ENCODE results near the gene GPX7.

The GPX7 gene

DNA sequence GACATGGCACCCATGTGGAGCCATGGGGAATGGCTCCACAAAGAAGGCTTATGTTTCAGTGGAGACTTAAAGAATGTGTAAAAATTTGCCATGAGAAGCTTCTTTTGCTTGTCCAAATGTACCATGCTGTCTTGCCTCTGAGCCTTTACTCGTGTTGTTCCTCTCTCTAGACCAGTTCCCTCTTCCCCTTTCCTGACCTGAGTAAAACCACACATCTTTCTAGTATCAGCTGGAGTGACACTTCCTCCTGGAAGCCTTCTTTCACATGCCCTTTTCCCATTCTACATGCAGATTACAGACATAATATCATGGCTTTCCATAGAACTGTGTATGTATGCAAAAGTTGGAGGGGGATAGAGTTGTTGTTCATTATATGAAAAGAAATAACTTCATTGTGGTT, 13.6 kb upstream of the GPX7 start:
- no peak for DNase-seq

DNA sequence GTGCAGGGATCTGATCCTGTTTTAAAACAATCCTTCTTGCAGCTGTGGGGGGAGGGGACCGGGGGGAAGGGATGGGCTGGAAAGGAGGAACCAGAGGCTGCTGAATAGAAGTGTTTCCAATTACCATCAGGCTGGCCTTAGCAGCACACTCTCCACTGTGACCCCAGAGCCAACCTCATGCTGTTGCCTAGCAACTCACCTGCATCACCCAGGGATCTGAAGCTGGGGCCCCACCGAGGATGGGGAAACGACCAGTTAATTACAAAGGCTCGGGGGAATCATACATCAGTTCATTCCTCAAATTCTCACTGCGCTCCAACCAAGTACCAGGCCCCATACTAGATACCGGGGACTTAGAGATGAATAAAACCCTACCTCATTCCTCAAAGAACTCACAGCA, 11.9 kb upstream of the GPX7 start:
- DNase-seq, result no peak

DNA sequence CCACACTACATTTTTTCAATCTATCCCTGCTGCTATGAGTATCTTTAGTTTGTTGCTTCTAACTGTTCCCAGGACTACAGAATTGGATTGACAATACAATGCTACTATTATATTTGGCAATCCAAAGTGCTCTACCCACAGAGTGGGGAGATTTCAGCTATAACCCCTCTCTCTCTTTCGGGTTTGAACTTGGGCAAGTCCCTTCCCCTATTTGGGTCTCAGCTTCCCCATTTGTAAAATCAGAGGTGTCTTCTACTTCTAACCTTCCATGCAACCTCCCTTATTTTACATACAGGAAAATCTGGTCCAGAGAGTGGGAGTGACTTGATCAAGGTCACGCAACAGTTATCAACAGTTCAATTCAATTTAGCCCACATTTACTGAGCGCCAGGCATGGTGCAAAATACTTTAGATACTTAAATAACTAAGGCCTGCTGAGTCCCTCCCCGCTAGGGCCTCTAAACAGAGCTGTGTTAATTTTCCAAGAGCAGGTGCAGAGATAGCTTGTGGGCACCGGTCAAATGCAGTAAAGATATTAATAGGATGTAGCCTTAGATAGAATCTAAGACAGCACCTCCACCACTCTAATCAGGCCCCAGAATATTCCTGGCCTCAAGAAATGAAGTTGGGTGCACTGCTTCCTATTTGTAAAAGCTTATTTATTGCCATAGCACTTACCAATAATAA, 9.4 kb upstream of the GPX7 start:
- no peak for DNase-seq

DNA sequence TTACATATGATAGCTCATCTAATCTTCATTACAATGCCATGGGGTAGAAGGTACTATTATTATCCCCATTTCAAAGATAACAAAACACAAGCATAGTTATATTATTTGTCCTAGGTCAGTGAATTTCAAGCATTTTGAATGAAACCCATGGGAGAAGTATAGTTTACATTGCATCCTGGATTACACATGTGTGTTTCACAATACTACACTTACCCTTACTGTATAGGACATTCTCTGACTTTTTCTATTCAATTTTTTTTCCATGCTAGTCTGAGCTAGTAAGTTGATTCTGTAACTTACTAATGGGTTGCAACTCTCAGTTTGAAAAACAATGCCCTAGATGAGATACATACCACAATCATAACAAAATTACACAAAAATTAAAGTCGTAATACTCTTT, 8.7 kb upstream of the GPX7 start:
- no peak for DNase-seq

DNA sequence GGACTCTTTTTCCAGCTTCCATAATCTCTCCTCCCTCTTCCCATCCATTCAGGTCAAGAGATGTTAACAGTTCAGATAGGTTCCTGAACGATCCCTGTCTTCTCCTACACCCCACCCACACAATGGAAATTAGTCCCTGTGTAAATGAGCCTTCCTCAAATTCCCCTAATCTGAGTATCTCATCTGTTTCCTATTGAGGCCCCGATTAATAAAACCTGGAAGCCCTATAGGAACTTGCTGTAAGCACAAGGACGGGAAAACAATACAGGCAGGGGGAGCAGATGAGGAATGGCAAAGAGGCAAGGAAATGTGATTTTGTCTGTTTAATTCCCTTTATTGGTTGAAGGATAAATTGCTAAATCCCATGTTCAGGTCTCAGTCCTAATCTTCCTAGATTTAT, 7.1 kb upstream of the GPX7 start:
- DNase-seq, result no peak

DNA sequence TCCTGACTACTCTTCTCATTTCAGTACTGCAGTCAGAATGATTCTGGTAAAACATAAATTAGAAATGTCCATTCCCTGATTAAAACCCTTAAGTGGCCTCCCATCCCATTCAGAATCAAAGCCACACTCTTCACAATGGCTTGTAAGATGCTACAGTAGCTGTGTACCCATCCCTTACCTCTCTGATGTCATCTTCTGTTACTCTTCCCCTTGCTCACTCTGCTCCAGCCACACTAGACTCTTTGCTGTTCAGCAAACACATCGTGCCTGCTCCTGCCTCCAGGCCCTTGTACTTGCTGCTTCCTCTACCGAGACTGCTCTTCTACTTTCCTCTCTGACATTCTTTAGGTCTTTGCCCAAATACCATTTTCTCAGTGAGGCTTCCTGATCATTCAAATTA, 4.3 kb upstream of the GPX7 start:
- no peak for DNase-seq

DNA sequence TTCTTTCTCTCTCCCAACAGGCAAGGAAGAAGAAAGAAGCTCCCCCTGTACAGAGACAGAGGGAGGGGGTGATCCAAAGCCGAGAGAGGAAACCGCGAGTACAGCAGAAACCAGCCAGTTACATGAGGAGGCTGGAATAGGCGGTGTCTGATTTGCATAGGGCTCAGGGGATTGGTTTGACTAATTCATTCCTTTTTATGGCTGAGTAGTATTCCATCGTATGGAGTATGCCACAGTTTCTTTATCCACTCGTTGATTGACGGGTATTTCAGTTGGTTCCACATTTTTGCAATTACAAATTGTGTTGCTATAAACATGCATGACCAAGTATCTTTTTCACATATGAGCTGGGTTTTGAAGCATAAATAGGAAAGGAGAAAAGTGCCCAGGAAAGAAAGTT, 3.4 kb upstream of the GPX7 start:
- no peak for DNase-seq

DNA sequence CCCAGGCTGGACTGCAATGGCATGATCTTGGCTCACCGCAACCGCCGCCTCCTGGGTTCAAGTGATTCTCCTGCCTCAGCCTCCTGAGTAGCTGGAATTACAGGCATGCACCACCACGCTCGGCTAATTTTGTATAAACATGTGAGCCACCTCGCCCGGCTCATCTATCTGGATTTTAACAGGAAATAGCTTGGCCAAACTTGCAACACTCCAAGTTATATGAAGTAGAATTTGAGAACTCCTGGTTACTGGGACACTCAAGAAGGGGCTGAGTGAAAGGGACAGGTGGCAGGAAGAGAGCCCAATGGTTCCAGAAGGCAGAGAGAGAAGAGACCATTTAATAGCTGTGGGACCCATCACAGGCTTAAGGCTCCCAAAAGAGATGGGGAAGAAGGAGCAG, 2.9 kb upstream of the GPX7 start:
- no peak for DNase-seq

DNA sequence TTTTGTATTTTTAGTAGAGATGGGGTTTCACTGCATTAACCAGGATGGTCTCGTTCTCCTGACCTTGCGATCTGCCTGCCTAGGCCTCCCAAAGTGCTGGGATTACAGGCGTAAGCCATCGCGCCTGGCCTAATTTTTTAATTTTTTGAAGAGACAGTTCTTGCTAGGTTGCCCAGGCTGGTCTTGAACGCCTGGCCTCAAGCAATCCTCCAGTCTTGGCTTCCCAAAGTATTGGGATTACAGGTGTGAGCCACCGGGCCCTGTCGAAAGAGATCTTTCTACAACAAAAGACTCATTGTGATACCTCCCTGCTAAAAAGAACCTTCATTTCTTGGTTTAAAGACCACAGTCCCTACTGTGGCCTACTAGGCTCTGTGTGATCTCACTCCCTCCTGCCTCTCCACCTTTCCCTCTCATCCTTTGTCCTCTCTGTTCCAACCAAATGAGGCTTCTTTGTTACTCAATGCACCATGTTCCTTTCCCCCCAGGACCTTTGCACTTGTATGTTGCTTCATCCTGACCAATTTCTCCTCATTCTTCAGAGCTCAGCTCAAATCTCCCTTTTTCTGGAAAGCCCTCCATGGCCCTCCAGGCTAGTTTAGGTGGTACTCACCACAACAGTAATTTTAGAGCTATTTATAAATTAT, 1.5 kb upstream of the GPX7 start:
- DNase-seq, result no peak

DNA sequence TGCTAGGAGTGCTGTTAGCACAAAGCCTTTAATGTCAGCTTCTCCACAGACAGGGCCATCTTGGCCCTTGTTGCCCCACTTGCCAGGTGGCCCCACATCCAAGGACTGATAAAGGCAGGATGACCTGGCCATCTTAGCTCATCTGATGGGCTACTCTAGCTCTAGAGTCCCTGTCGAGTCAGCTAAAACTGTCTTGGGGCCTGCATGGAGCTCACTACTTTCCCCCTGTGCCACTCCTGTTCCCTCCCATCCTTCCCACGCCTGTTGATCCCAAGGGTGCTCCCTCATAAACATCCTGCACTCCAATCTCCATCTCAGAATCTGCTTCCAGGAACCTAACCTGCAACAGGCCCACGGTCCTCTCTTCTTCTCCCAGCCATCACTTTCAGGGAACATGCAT, 652 bp upstream of the GPX7 start:
- no peak for DNase-seq

DNA sequence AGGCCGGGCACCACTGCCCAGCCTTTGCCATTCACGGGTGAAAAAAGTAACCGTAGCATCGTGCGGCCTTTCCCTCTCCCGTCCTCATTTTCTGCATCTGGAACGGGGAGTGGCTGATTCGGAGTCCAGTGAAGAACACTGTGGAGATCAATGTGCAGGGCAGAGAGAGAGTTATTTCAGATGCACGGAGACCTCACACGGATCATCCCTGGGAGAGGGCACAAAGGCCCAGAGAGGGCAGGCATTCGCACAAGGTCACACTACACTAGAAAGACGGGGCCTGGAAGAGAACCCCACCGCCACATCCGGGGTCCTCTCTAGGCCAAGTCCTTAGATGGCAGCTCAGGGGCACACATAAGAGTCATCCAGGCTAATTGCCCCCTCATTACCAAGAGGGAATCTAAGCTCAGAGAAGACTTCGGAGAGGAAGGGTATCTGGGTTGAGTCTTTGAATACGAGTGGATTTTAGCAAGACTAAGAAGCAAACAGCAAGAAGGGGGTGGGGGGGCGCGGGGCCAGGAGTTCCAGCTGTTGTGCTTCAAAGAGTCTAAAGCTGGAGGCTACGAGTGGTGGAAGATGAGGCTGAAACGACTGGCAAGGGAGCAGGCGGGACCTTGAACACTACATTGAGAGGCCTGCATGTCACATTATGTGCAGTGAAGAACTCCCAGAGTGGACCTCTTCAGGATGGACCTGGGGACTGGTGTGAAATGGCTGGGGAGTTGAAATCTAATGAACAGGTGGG, 857 bp downstream of the GPX7 start:
- DNase-seq, result no peak

DNA sequence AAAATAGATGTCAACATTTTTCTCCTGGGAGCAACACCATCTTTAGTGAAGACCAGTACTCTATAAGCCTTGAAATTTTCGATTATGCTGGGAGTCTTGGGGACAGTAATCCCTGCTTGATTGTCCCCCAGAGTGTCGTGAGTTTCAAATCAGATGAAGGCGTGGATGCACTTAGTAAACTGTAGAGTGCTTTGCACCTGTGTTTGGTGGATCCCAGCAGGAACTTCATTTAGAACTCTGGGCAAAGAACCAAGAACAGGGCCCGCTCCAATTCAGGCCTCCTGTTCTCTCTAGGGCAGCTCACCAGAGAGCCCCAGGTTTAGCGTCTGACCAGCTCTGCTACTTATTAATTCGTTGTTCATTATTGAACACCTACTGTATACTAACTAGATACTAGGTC, 1.5 kb downstream of the GPX7 start:
- DNase-seq, result no peak

DNA sequence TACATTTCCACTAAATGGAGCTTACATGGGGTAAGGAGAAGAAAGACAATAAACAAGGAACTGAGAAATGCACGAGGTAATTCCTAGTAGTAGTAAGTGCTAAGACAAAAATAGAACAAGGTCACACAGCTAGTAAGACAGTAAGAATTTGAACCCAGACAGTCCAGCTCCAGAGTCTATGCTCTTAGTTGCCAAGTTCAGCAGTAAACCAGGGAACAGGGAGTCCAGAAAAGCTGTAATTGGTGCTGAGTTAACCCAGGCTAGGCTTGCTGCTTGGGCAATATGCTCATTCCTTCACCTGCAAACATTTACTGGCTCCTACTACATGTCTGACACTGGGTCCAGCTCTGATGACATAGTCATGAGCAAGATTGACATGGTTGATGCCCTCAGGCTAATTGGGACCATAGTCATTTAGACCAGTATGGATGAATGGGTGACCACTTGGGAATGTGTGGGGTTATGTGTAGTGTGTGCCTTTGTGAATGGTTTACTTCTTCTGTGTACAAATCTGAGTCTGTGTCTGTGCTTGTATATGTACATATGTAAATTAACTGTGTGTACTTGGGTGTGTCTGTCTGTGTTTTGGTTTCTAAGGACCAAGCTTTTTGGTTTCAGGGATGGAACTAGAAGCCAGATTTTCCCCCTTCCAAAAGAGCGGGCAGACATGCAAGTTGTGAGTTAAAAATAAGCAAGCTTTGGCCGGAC, 2.0 kb downstream of the GPX7 start:
- no peak for DNase-seq

DNA sequence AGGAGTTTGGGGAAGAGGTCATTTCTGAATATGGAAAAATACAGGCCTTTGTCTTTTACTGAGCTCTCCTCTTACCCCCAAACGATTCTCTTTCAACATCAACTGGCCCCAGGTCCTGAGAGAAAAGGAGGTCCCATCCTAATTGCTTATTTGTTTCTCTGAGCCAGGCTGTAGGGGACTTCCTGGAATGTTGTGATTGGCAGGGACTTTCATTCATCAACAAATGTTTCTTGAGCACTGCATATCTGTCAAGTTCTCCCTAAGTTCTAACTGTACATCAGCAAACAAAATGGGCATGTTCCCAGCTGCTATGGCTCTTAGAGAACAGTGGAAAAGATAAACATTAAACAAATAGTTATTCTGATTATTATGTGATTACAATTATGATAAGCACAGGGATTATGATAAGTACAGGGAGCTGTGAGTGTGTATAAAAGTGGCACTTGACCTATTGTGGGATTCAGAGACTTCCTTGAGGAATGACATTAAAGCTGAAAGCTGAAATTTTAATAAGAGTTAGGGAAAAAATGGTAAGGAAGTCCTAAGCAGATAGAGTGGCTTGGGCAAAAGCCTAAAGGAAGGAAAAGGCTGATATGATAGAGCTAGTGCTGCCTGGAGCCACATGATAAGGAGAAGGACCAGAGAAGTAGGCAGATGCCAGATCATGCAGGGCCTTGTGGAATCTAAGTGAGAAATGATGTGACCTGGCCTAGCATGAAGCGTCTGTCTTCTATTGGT, 11.6 kb downstream of the GPX7 start:
- no peak for DNase-seq

DNA sequence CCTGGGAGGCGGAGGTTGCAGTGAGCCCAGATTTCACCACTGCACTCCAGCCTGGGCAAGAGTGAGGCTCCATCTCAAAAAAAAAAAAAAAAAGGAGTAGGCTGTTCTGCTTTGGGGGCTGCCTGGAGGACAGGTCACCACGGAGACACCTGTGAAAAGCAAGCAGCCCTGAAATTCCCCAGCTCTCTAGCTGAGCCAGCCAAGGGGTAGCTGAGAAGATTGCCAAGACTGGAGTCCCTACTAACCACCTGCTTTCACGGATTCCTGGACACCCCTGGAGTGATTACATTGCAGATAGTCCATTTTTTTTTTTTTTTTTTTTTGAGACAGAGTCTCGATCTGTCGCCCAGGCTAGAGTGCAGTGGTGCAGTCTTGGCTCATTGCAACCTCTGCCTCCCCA, 12.5 kb downstream of the GPX7 start:
- no peak for DNase-seq

DNA sequence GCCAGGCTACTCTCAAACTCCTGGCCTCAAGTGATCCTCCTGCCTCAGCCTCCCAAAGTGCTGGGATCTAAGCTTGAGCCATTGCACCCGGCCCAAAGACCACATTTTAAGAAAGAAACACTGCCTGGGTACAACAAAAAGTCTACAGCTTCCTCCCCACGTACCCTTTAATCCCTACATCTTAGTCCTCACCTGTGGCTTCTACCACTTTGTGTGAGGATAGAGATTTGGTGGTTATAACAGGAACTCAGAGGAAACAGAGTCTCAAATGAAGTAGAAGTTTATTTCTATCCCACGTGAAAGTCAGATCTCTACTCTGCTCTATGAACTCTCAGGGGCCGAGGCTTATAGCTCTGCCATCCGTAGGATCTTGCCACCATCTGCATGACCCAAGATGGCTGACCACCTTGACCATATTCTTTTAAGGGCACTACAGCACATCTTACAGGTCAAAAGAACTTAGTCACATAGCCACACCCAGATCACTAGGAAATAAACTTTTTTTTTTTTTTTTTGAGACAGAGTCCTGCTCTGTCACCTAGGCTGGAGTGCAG, 13.4 kb downstream of the GPX7 start:
- DNase-seq, result no peak

DNA sequence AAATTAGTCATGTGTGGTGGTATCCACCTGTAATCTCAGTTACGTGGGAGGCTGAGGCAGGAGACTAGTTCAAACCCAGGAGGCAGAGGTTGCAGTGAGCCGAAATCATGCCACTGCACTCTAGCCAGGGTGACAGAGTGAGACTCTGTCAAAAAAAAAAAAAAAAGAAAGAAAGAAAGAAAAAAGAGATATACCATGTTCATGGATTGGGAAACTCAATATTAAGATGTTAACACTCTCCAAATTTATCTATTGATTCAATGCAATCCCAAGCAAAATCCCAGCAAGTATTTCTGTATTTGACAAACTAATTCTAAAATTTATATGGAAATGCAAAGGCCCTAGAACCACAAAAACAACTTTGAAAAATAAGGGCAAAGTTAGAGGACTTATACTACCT, 19.8 kb downstream of the GPX7 start:
- DNase-seq, result no peak

DNA sequence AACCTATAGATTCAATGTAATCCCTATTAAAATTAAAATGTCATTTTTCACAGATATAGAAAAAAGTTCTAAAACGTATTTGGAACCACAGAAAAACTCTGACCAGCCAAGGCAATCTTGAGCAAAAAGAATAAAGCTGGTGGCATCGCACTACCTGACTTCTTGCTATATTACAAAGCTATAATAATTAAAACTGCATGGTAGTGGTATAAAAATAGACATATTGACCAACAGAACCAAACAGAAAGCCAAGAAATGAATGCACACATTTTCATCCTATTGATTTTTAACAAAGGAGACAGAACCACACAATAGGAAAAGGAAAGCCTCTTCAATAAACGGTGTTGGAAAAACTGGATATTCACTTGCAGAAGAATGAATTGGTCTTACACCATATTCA, 21.6 kb downstream of the GPX7 start:
- DNase-seq, result no peak

DNA sequence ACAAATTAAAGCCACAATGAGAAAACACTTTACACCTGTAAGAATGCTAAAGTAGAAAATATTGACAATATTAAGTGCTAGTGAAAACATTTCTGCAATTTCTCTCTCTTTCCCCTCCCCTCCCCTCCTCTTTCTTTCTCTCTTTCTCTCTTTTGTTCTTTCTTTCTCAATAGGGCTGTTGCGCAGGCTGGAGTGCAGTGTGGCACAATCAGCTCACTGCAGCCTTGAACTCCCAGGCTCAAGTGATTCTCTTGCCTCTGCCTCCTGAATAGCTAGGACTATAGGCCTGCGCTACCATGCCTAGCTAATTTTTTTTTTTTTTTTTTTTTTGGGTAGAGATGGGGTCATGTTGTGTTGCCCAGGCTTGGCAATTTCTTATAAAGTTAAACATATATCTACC, 24.9 kb downstream of the GPX7 start:
- DNase-seq, result no peak

DNA sequence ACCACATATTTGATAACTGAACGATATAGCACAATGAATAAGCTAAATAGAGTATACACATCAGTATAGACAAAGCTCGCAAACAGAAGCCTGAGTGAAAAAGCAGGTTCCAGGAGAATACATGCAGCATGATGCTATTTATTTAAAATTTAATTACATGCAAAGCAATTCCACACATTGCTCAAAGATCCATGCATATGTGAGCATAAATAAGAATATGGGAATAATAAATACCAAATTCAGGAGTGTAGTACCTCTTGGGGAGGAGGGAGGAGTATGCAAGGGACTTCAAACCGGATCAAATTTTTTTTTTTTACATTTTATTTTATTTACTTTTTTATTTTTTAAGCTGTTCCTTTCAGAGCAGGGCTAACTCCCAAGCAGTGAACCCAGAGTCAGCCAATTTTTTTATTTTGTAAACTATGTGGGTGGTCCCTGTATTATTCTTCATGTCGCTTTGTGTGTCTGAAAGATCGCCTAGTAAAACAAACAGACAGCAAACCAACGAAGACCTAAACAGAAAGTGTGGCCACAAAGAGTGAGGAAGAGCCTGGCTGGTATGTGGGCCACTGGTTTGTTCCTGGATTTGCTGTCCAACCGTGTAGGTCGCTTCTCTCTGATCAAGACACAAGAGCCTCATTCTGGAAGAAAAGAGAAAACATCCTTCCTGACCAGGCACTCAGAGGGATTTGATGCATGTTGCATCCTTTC, 26.6 kb downstream of the GPX7 start:
- DNase-seq, result no peak

DNA sequence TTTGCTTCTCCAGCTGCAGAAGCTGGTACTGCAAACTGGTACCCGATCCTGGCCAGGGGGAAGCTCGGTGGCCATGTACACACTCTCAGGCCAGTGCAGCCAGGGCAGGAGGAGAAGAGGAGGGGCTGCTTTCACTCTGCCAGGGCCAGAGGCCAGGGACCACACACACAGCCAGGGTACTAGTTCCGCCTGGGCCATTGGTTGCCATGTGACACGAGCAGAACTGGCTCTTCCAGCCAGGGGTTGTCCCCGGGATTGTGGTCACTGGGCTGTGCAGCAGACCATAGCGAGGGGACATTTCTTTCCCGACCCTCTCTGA, 27.1 kb downstream of the GPX7 start:
- no peak for DNase-seq

DNA sequence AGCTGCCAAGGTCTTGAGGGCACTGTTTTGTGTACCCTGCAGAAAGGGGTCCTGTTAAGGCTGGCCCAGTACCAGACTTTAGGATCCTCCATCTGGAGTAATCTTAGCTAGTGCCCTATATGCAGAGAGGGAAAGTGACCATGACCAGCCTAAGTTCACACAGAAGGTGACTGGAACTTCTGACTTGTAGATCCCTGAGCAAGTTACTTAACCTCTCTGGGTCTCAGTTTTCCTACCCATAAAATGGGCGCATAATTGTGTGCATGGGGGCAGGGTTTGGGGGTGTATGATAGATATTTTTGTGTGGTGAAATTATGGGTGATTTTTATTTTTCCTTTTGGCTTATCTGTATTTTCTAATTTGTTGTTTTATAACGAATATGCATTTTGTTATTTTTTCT, 27.5 kb downstream of the GPX7 start:
- DNase-seq, result no peak
